ENCODE data around the gene FGF16.
"Not testable (repeated sequence)": the region's sequence is repeated elsewhere in the genome, so short reads cannot be mapped to it uniquely, and the experiment has no call there.

The FGF16 gene

DNA sequence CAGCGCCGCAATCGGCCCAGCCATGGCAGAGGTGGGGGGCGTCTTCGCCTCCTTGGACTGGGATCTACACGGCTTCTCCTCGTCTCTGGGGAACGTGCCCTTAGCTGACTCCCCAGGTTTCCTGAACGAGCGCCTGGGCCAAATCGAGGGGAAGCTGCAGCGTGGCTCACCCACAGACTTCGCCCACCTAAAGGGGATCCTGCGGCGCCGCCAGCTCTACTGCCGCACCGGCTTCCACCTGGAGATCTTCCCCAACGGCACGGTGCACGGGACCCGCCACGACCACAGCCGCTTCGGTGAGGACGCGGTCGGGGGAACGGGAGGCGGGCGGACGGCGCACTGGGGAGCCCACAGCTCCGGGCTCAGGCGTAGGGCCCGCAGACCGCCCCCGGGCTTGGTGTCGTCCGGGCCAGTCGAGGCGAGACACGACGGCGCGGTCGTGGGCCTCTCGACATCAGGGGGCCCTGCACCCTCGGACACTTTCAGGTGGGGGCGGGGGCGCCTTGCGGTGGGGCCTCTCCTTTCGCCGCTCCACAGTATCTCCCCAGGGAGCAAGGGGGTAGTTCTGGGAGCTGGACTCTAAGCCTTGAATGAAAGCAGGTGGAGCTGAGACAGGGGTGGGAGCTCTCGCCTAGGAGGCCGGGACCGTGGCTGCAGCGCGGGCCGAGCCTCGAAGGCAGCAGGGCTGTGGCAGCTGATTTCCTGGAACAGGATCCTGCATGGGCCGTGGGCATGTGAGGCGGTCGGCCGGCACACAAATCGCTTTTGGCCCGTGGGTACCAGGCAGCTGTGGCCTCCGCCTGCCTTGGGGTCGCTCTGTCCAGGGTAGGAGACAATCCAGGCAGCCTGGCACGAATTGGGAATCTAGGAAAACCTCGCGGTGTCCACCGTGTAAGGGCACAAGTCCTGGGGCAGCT is 722 bp downstream of the FGF16 start:
- no peak for DNase-seq

DNA sequence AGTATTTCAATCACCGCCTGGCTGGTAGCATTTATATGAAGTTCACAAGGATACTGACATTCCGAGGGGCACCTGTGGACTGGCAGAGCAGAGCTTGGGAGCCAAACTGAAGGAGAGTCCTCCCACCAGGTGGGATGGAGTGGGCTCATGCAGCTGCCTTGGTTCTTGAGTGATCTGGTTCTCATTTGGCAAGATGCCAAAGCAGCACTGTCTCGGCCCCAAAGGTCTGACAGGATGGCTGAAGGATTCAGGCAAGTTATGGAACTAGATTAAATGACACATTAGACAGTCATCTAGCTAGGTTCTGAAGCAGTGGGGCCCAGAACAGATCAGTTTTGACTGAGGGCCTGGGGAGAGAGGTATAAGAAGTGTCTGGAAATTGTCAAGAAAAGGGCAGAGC is 3.2 kb downstream of the FGF16 start:
- no peak for DNase-seq

DNA sequence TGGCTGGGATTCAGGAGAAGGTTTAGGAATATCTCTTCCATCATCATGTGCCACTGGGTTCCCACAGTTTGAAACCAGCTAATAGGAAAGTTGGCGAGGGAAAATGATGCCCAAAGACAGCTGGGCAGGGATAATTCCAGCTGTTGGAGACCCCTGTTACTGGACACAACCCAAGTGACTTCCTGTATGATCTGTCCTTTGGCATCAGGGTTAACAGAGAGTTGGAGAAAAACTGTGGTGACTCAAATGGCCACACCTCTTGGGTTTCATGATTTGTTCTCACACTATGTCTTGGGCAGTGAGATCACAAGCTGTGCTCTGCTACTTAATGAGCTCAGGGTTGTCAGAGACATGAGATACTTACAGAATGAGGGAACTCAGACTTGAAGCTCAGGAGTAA is 3.8 kb downstream of the FGF16 start:
- DNase-seq = no peak

DNA sequence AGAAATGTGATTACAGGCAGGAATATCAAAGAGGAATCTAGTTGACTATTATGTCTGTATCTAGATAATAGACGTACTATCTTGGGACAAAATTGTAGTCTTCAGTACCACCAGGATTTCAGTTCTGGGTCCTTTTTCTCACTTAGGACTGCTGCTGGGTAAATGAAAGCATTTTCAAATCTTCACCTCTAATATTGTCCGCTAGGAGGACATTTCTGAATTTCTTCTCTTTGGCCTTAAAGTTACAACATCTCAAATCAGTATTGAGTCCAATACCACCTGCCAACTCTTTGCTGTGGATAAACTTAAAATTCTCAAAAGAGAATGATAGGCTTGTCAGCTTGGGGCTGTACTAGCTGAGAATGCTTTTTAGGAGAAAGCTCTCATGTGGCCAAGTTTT is 6.0 kb downstream of the FGF16 start:
- DNase-seq = no peak

DNA sequence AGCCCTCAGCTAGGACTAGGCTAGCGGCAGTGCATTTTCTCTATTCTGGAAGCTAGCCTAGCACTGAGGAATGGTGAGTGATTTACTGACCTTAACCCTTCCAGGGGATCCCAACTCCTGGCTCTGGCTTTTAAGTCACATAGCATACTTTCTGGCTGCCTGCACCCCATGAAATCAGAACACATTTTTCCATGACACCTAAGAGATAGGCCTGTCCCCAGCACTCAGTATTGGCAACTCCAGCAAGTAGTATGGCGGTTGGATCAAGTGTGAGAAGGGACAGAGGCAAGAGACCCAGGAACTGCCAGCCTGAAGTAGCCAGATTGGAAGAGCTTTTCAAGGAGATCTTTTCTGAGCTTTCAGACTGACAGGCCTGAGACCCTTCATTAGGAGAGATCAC is 8.2 kb downstream of the FGF16 start:
- DNase-seq = no peak

DNA sequence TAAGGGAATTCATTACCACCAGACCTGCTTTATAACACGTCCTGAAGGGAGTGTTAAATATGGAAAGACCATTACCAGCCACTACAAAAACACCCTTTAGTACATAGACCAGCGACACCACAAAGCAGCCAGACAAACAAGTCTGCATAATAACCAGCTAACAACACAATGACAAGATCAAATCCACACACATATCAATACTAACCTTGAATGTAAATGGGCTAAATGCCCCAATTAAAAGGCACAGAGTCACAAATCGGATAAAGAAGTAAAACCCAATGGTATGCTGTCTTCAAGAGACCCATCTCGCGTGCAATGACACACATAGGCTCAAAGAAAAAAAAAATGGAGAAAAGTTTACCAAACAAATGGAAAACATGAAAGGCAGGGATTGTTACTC is 36.9 kb downstream of the FGF16 start:
- DNase-seq = no peak

DNA sequence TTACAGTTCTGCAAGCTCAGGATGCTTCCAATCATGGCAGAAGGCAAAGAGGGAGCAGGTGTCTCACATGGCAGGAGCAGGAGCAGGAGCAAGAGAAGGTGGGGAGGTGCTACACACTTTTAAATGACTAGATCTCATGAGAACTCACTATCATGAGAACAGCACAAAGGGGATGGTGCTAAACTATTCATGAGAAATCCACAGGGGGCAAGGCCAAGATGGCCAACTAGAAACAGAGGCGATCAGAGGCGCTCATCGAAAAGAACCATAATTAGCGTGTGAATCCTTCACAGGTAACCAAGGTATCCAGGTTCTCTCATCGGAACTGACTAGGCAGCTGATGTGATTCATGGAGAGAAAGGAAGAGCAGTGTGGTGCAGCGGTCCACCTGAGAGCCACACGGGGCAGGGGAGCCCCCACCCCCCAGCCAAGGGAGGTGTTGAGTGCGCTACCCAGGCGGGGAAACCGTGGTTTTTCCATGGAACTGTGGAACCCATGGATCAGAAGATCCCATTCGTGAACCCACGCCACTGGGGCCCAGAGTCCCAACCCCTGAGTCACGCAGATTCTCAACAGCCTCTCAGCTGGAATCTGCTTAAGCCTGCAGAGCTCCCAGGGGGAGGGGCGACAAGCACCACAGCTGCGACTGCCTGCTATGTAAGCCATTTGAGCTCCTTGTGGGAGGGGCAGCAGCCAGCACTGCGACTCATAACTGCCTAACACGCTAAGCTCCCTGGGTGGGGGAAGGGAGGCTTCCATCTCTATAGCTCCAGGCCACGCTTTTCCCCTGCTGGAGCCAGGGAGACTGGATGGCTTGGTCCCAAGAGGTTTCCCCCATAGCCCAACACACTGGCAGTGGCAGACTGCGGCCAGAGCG is 46.7 kb downstream of the FGF16 start:
- no peak for DNase-seq

DNA sequence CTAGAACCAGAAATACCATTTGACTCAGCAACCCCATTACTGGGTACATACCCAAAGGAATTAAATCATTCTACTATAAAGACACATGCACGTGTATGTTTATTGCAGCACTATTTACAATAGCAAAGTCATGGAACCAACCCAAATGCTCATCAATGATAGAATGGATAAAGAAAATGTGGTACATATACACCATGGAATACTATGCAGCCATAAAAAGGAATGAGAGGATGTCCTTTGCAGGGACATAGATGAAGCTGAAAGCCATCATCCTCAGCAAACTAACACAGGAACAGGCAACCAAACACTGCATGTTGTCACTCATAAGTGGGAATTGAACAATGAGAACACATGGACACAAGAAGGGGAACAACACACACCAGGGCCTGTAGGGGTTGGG is 53.0 kb downstream of the FGF16 start:
- DNase-seq = not testable (repeated sequence)

DNA sequence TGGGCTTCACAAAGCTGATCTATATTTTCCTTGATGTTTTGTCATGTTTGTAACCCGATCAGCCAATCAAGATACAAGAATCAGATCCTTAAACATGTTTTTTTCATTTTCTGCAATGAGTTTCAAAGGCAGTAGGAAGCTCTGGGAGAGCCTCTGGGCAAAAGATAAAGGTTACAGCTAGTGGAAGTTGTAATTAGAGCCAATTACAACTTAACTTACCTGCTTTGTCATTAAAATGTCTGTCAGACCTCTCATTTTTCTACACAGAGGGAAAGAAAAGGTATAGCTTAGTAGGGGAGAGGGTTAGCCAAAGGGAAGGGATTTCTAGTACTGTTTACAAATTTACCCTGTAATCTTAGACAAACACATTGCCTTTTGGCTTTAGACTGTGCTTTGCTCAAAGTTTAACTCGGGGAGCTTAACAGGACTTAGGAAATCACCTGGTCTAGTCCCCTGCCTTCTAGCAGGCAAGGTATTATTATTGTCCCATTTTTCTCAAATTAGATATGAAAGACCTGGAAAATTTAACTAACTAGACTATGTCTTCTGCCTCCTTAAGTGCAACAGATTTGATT is 55.8 kb downstream of the FGF16 start:
- no peak for DNase-seq

DNA sequence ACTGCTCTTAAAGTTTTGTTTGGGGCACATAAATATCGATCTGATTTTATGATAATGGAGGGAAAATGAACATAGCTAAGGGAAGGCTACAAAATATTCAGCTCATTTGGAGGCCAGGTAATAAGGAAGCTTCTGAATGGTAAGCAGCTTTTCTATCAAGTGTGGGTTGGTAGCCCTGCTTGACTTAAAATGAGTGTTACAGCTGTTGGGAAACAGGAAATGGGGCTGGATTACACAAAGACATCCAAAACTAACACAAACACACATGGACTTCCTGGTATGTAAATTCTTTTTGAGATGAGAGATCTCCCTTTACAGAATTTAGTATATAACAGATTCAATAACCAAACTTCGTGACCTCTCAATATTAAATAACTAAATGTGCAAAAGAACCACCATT is 58.0 kb downstream of the FGF16 start:
- DNase-seq = no peak
